Mesenchymal stem cell (in vitro differentiated cells and primary cell): ENCODE results near the gene MYO9B.

Source experiments
- DNase-seq: peaks from one replicate; pipeline ENCODE4 v3.0.0-alpha.2; 2013
- H2AFZ ChIP-seq: one replicate; pipeline ENCODE4 v1.6.1; 2013; ENCODE audit warnings: low read depth, mild to moderate bottlenecking, control low read depth, inconsistent platforms, low read length, moderate library complexity
- H2AK5ac ChIP-seq: 2 replicates; pipeline ENCODE4 v1.6.1; 2013; ENCODE audit warnings: low read length, moderate library complexity, mild to moderate bottlenecking, inconsistent platforms; ENCODE audit not compliant: severe bottlenecking
- H2BK120ac ChIP-seq: one replicate; pipeline ENCODE4 v1.6.1; 2013; ENCODE audit warnings: low read depth, mild to moderate bottlenecking, inconsistent platforms, low read length, moderate library complexity
- H2BK12ac ChIP-seq, 2 experiments: one replicate each; pipeline ENCODE4 v1.6.1; 2013; ENCODE audit warnings: inconsistent platforms in 2 of 2, low read length in 2 of 2, mild to moderate bottlenecking in 2 of 2, moderate library complexity in 2 of 2, control low read depth in 1 of 2
- H2BK15ac ChIP-seq: one replicate; pipeline ENCODE4 v1.6.1; 2013; ENCODE audit warnings: mild to moderate bottlenecking, low read depth, inconsistent platforms; ENCODE audit not compliant: poor library complexity, severe bottlenecking
- H2BK5ac ChIP-seq: 2 replicates; pipeline ENCODE4 v1.6.1; 2013; ENCODE audit warnings: low read depth, mild to moderate bottlenecking, low read length, control low read depth, inconsistent platforms; ENCODE audit not compliant: poor library complexity, severe bottlenecking
- H3K14ac ChIP-seq, 2 experiments: one replicate each; pipeline ENCODE4 v1.6.1; 2013; ENCODE audit warnings: inconsistent platforms in 2 of 2, low read length in 2 of 2, control low read depth in 1 of 2, mild to moderate bottlenecking in 1 of 2, moderate library complexity in 1 of 2
- H3K18ac ChIP-seq, 2 experiments: one replicate each; pipeline ENCODE4 v1.6.1; 2013; ENCODE audit warnings: inconsistent platforms in 2 of 2, low read length in 2 of 2, control low read depth in 1 of 2, low read depth in 1 of 2, mild to moderate bottlenecking in 1 of 2
- H3K23ac ChIP-seq, 2 experiments: one replicate each; pipeline ENCODE4 v1.6.1; 2013; ENCODE audit warnings: inconsistent platforms in 2 of 2, low read length in 2 of 2, mild to moderate bottlenecking in 2 of 2, moderate library complexity in 2 of 2, control low read depth in 1 of 2
- H3K27ac ChIP-seq: 2 replicates; pipeline ENCODE4 v1.5.1; 2013; ENCODE audit warnings: mild to moderate bottlenecking, moderate library complexity, low read length, control low read depth, inconsistent platforms; ENCODE audit not compliant: poor library complexity, severe bottlenecking
- H3K27me3 ChIP-seq, 2 experiments: 2 replicates each; pipeline versions ENCODE4 v1.6.1 to v1.7.0; 2013; ENCODE audit warnings: low read length in 2 of 2, mild to moderate bottlenecking in 2 of 2, moderate library complexity in 2 of 2, control low read depth in 1 of 2, inconsistent platforms in 1 of 2; ENCODE audit not compliant: control insufficient read depth in 1 of 2, insufficient read depth in 1 of 2
- H3K36me3 ChIP-seq, 2 experiments: 2 replicates each; pipeline versions ENCODE4 v1.6.1 to v1.7.0; 2013; ENCODE audit warnings: low read length in 2 of 2, control low read depth in 1 of 2, inconsistent platforms in 1 of 2, low read depth in 1 of 2, mild to moderate bottlenecking in 1 of 2; ENCODE audit not compliant: insufficient read depth in 2 of 2, control insufficient read depth in 1 of 2
- H3K4ac ChIP-seq, 2 experiments: one replicate each; pipeline ENCODE4 v1.6.1; 2013; ENCODE audit warnings: inconsistent platforms in 2 of 2, low read length in 2 of 2, mild to moderate bottlenecking in 2 of 2, moderate library complexity in 2 of 2, control low read depth in 1 of 2, low read depth in 1 of 2
- H3K4me1 ChIP-seq: 2 replicates; pipeline ENCODE4 v1.6.1; 2013; ENCODE audit warnings: low read depth, low read length, control low read depth; ENCODE audit not compliant: control insufficient read depth, insufficient read depth
- H3K4me2 ChIP-seq: 2 replicates; pipeline ENCODE4 v1.6.1; 2013; ENCODE audit warnings: low read length, mild to moderate bottlenecking, inconsistent platforms; ENCODE audit not compliant: poor library complexity, severe bottlenecking
- H3K4me3 ChIP-seq, 2 experiments: 2 replicates each; pipeline versions ENCODE4 v1.5.1 to v1.7.0; 2013; ENCODE audit warnings: low read length in 2 of 2, mild to moderate bottlenecking in 2 of 2, control low read depth in 1 of 2, low read depth in 1 of 2; ENCODE audit not compliant: insufficient read depth in 1 of 2
- H3K79me1 ChIP-seq: replicated peaks from 2 replicates; pipeline ENCODE4 v1.6.1; 2013; ENCODE audit warnings: mild to moderate bottlenecking, control low read depth, low read length, inconsistent platforms; ENCODE audit not compliant: poor library complexity, severe bottlenecking
- H3K9ac ChIP-seq: 2 replicates; pipeline ENCODE4 v1.7.0; 2013; ENCODE audit warnings: mild to moderate bottlenecking, low read length, moderate library complexity
- H3K9me3 ChIP-seq: 2 replicates; pipeline ENCODE4 v1.7.0; 2013; ENCODE audit warnings: mild to moderate bottlenecking, low read length; ENCODE audit not compliant: control insufficient read depth
- H4K8ac ChIP-seq: one replicate; pipeline ENCODE4 v1.6.1; 2013; ENCODE audit warnings: inconsistent platforms, mild to moderate bottlenecking, low read length, moderate library complexity
- H4K91ac ChIP-seq: one replicate; pipeline ENCODE4 v1.6.1; 2013; ENCODE audit warnings: mild to moderate bottlenecking, low read length, inconsistent platforms
- WGBS: methylation state at CpG from one replicate; pipeline ENCODE4 v1.1.7; 2013; ENCODE audit warnings: mixed read lengths; 5-methylcytosine and 5-hydroxymethylcytosine counted together

The MYO9B gene

GRCh38 chr19:17075864-17076542, 426 bp downstream of the MYO9B start:
- Histone ChIP-seq H3K4me3 (peak overlapping the region; percentile 94 to 99), H2BK12ac (peak overlapping the region; percentile 30 to 68), H2BK5ac (no peak overlapping the region), H4K8ac (peak overlapping the region; percentile 96), H3K4me2 (peak overlapping the region; percentile 77), H4K91ac (peak overlapping the region; percentile 85), H3K18ac (peak overlapping the region; percentile 93 to 99), H3K4me1 (peaks cover 28% of the 10 kb centered on the region), H3K27me3 (no peaks in the 10 kb centered on the region), H2BK15ac (peak overlapping the region; percentile 99), H3K79me1 (peaks cover 18% of the 10 kb centered on the region), H2BK120ac (peak overlapping the region; percentile 55), H3K27ac (peak overlapping the region; percentile 19), H3K9ac (peak overlapping the region; percentile 96), H3K14ac (peak overlapping the region in 1 of 2 experiments; percentile 99), H3K23ac (peak overlapping the region in 1 of 2 experiments; percentile 96), H3K36me3 (peaks cover 4 to 12% of the 10 kb centered on the region in 2 experiments), H2AK5ac (no peak overlapping the region), H3K9me3 (no peaks in the 10 kb centered on the region), H3K4ac (peak overlapping the region; percentile 49 to 99), H2AFZ (no peak overlapping the region)
- DNase-seq, result peak; percentile 51
- under 1% methylated on average over 42 of the region's 43 CpGs for WGBS

GRCh38 chr19:17076543-17076991, 990 bp downstream of the MYO9B start:
- peaks cover 28% of the 10 kb centered on the region for H3K4me1 ChIP-seq
- H3K23ac ChIP-seq, result peak overlapping the region in 1 of 2 experiments; percentile 92
- peaks cover 0 to 7% of the 10 kb centered on the region in 2 experiments for H3K36me3 ChIP-seq
- no peaks in the 10 kb centered on the region for H3K9me3 ChIP-seq
- H2BK12ac ChIP-seq, result peak overlapping the region in 1 of 2 experiments; percentile 45
- 3% methylated on average over 12 of the region's 12 CpGs for WGBS
- peak overlapping the region; percentile 93 to 99 for H3K18ac ChIP-seq
- peak overlapping the region; percentile 12 for H2BK5ac ChIP-seq
- H3K9ac ChIP-seq, result peak overlapping the region; percentile 96
- H2AK5ac ChIP-seq, result no peak overlapping the region
- H2BK15ac ChIP-seq, result no peak overlapping the region
- H3K4me3 ChIP-seq, result peak overlapping the region; percentile 94 to 99
- no peak overlapping the region for H3K27ac ChIP-seq
- H4K8ac ChIP-seq, result no peak overlapping the region
- H4K91ac ChIP-seq, result no peak overlapping the region
- H3K79me1 ChIP-seq, result peaks cover 14% of the 10 kb centered on the region
- peak overlapping the region in 1 of 2 experiments; percentile 99 for H3K14ac ChIP-seq
- H2BK120ac ChIP-seq, result peak overlapping the region; percentile 55
- H3K4ac ChIP-seq, result no peak overlapping the region
- H3K4me2 ChIP-seq, result peak overlapping the region; percentile 77
- no peaks in the 10 kb centered on the region for H3K27me3 ChIP-seq
- H2AFZ ChIP-seq, result no peak overlapping the region
- no peak for DNase-seq

GRCh38 chr19:17077447-17078028, 2.0 kb downstream of the MYO9B start:
- H2AK5ac ChIP-seq, result no peak overlapping the region
- peak overlapping the region in 1 of 2 experiments; percentile 29 for H2BK12ac ChIP-seq
- peaks cover 35% of the 10 kb centered on the region for H3K4me1 ChIP-seq
- H3K4me3 ChIP-seq, result peak overlapping the region in 1 of 2 experiments; percentile 94
- peak overlapping the region; percentile 96 for H3K9ac ChIP-seq
- peak overlapping the region in 1 of 2 experiments; percentile 26 for H3K14ac ChIP-seq
- peaks cover 13% of the 10 kb centered on the region for H3K79me1 ChIP-seq
- no peak overlapping the region for H2BK15ac ChIP-seq
- H3K18ac ChIP-seq, result no peak overlapping the region
- H3K23ac ChIP-seq, result peak overlapping the region in 1 of 2 experiments; percentile 23
- H4K8ac ChIP-seq, result no peak overlapping the region
- H2AFZ ChIP-seq, result no peak overlapping the region
- WGBS, result 83% methylated on average over 16 of the region's 17 CpGs
- H2BK5ac ChIP-seq, result no peak overlapping the region
- no peak for DNase-seq
- no peak overlapping the region for H4K91ac ChIP-seq
- H3K4ac ChIP-seq, result no peak overlapping the region
- H3K27me3 ChIP-seq, result no peaks in the 10 kb centered on the region
- H3K27ac ChIP-seq, result no peak overlapping the region
- no peaks in the 10 kb centered on the region for H3K9me3 ChIP-seq
- H2BK120ac ChIP-seq, result peak overlapping the region; percentile 39
- H3K36me3 ChIP-seq, result peaks cover 5 to 9% of the 10 kb centered on the region in 2 experiments
- no peak overlapping the region for H3K4me2 ChIP-seq
